ACC112 (cell line): ENCODE results near the gene NRF1.
"Not testable (repeated sequence)": the region's sequence is repeated elsewhere in the genome, so short reads cannot be mapped to it uniquely, and the experiment has no call there.

Experiments
- H2AFZ ChIP-seq: fragments of 200-600 bp; sonication (generic); one replicate; pipeline ENCODE4 v1.6.0; 2017; ENCODE audit warnings: antibody characterized with exemption, low read length; ENCODE audit not compliant: unreplicated experiment
- H3K27ac ChIP-seq: fragments of 200-600 bp; sonication (generic); 2 replicates; pipeline ENCODE4 v1.5.1; 2014; ENCODE audit warnings: low read depth, mild to moderate bottlenecking, antibody characterized with exemption, low read length, moderate library complexity
- H3K27me3 ChIP-seq: fragments of 200-600 bp; sonication (generic); 2 replicates; pipeline ENCODE4 v1.6.1; 2014; ENCODE audit warnings: mild to moderate bottlenecking, antibody characterized with exemption, low read length, moderate library complexity, mixed read lengths; ENCODE audit not compliant: insufficient read depth
- H3K36me3 ChIP-seq: fragments of 200-600 bp; sonication (generic); 2 replicates; pipeline ENCODE4 v1.6.1; 2016; ENCODE audit warnings: mild to moderate bottlenecking, antibody characterized with exemption, low read length, moderate library complexity, mixed read lengths; ENCODE audit not compliant: insufficient read depth
- H3K4me1 ChIP-seq: fragments of 200-600 bp; sonication (generic); one replicate; pipeline ENCODE4 v1.6.1; 2016; ENCODE audit warnings: low read length, mixed read lengths; ENCODE audit not compliant: insufficient read depth, unreplicated experiment, control insufficient read depth
- H3K4me3 ChIP-seq: fragments of 200-600 bp; sonication (generic); 2 replicates; pipeline ENCODE4 v1.5.1; 2014; ENCODE audit warnings: mild to moderate bottlenecking, low read depth, low read length
- H3K79me2 ChIP-seq: fragments of 200-600 bp; sonication (generic); one replicate; pipeline ENCODE4 v1.6.0; 2016; ENCODE audit warnings: low read length; ENCODE audit not compliant: control insufficient read depth, unreplicated experiment, insufficient read depth

The NRF1 gene

GRCh38 chr7:129665013-129665401 lies 53.5 kb downstream of the NRF1 start:
- Histone ChIP-seq H2AFZ (no peak overlapping the region), H3K79me2 (peaks cover 3% of the 10 kb centered on the region), H3K36me3 (peaks cover 17% of the 10 kb centered on the region), H3K4me3 (no peak overlapping the region), H3K27ac (peak overlapping the region; percentile 37), H3K27me3 (no peaks in the 10 kb centered on the region), H3K4me1 (peaks cover 20% of the 10 kb centered on the region)

- Histone ChIP-seq H3K27me3 (no peaks in the 10 kb centered on the region), H3K4me3 (no peak overlapping the region), H3K36me3 (peaks cover 4% of the 10 kb centered on the region), H2AFZ (no peak overlapping the region), H3K27ac (no peak overlapping the region), H3K79me2 (peaks cover 3% of the 10 kb centered on the region), H3K4me1 (peaks cover 20% of the 10 kb centered on the region)
Measured at GRCh38 chr7:129667116-129667515, 55.6 kb downstream of the NRF1 start.

GRCh38 chr7:129667551-129667950 lies 56.0 kb downstream of the NRF1 start:
- Histone ChIP-seq H3K79me2 (peaks cover 3% of the 10 kb centered on the region), H3K27me3 (no peaks in the 10 kb centered on the region), H3K4me1 (peaks cover 20% of the 10 kb centered on the region), H3K27ac (no peak overlapping the region), H2AFZ (no peak overlapping the region), H3K4me3 (no peak overlapping the region), H3K36me3 (peaks cover 7% of the 10 kb centered on the region; the same call in 1 of the 2 replicates)

- H3K4me1 ChIP-seq: peaks cover 15% of the 10 kb centered on the region
- H3K79me2 ChIP-seq: peaks cover 3% of the 10 kb centered on the region
- H3K4me3 ChIP-seq: no peak overlapping the region
- H2AFZ ChIP-seq: no peak overlapping the region
- H3K27ac ChIP-seq: no peak overlapping the region
- H3K27me3 ChIP-seq: no peaks in the 10 kb centered on the region
- H3K36me3 ChIP-seq: peaks cover 24% of the 10 kb centered on the region
Measured at GRCh38 chr7:129669901-129670300, 58.4 kb downstream of the NRF1 start.

- peaks cover 10% of the 10 kb centered on the region for H3K4me1 ChIP-seq
- H3K36me3 ChIP-seq: peaks cover 30% of the 10 kb centered on the region
- H3K27ac ChIP-seq: no peak overlapping the region
- H3K79me2 ChIP-seq: peaks cover 3% of the 10 kb centered on the region
- no peak overlapping the region for H3K4me3 ChIP-seq
- no peak overlapping the region for H2AFZ ChIP-seq
- H3K27me3 ChIP-seq: no peaks in the 10 kb centered on the region
Measured at GRCh38 chr7:129670656-129671055, 59.1 kb downstream of the NRF1 start.

GRCh38 chr7:129671266-129671665 lies 59.7 kb downstream of the NRF1 start:
- Histone ChIP-seq H3K27me3 (no peaks in the 10 kb centered on the region), H3K27ac (no peak overlapping the region), H3K4me3 (no peak overlapping the region), H3K4me1 (peaks cover 10% of the 10 kb centered on the region), H2AFZ (no peak overlapping the region), H3K36me3 (peaks cover 34% of the 10 kb centered on the region), H3K79me2 (peaks cover 3% of the 10 kb centered on the region)

GRCh38 chr7:129674475-129674874 lies 63.0 kb downstream of the NRF1 start:
- not testable (repeated sequence) for H3K4me3 ChIP-seq, H2AFZ ChIP-seq, H3K27me3 ChIP-seq, H3K79me2 ChIP-seq, H3K27ac ChIP-seq, H3K4me1 ChIP-seq
- peaks cover 34% of the 10 kb centered on the region for H3K36me3 ChIP-seq

- Histone ChIP-seq H3K79me2 (no peaks in the 10 kb centered on the region), H3K36me3 (peaks cover 34% of the 10 kb centered on the region), H3K27me3 (no peaks in the 10 kb centered on the region), H3K4me3 (no peak overlapping the region), H2AFZ (no peak overlapping the region), H3K4me1 (no peaks in the 10 kb centered on the region), H3K27ac (no peak overlapping the region)
Measured at GRCh38 chr7:129675521-129675920, 64.0 kb downstream of the NRF1 start.

GRCh38 chr7:129676017-129676897 lies 64.7 kb downstream of the NRF1 start:
- Histone ChIP-seq H3K27me3 (no peaks in the 10 kb centered on the region), H3K4me3 (no peak overlapping the region), H3K27ac (no peak overlapping the region), H3K79me2 (no peaks in the 10 kb centered on the region), H3K4me1 (no peaks in the 10 kb centered on the region), H2AFZ (no peak overlapping the region), H3K36me3 (peaks cover 34% of the 10 kb centered on the region)

GRCh38 chr7:129677796-129678195 lies 66.3 kb downstream of the NRF1 start:
- H3K36me3 ChIP-seq: peaks cover 25% of the 10 kb centered on the region
- no peaks in the 10 kb centered on the region for H3K79me2 ChIP-seq

GRCh38 chr7:129678606-129679005 lies 67.1 kb downstream of the NRF1 start:
- Histone ChIP-seq H3K27me3 (no peaks in the 10 kb centered on the region), H3K4me1 (no peaks in the 10 kb centered on the region), H3K27ac (no peak overlapping the region), H3K4me3 (no peak overlapping the region), H2AFZ (no peak overlapping the region), H3K79me2 (no peaks in the 10 kb centered on the region), H3K36me3 (peaks cover 21% of the 10 kb centered on the region)

More at GRCh38 chr7:129677796-129678195, 66.3 kb downstream of the NRF1 start:
- Histone ChIP-seq H3K4me3 (no peak overlapping the region), H3K27ac (no peak overlapping the region), H3K27me3 (no peaks in the 10 kb centered on the region), H3K4me1 (no peaks in the 10 kb centered on the region), H2AFZ (no peak overlapping the region)
